ENCODE results near the gene NINL. TPM values are rescaled to one million over a fixed set of nuclear protein-coding genes. Genes with fewer than 3 reads are reported as not detected.
"Not testable (repeated sequence)": the region's sequence is repeated elsewhere in the genome, so short reads cannot be mapped to it uniquely, and the experiment has no call there.

NINL gene
- 5.1 and 9.6 TPM in 2 replicates for total RNA-seq (2014; rRNA removed; shearing (Covaris generic))

GRCh38 chr20:25584905-25585704 lies at the start of gene NINL:
Gene NINL (minus strand): TSS chr20:25585531. CDS start chr20:25526587, 58,944 bp downstream.
- DNase-seq (ENCODE audit: low read depth): peak; percentile 72

GRCh38 chr20:25632940-25633790 lies 47.8 kb upstream of the NINL start:
- DNase-seq (ENCODE audit: low read depth): peak; percentile 76

DNA sequence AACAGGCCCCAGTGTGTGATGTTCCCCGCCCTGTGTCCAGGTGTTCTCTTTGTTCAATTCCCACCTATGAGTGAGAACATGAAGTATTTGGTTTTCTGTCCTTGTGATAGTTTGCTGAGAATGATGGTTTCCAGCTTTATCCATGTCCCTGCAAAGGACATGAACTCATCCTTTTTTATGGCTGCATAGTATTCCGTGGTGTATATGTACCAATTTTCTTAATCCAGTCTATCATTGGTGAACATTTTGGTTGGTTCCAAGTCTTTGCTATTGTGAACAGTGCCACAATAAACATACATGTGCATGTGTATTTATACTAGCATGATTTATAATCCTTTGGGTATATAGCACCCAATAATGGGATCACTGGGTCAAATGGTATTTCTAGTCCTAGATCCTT lies 45.3 kb upstream of the NINL start:
- DNase-seq (ENCODE audit: low read depth): not testable (repeated sequence)

DNA sequence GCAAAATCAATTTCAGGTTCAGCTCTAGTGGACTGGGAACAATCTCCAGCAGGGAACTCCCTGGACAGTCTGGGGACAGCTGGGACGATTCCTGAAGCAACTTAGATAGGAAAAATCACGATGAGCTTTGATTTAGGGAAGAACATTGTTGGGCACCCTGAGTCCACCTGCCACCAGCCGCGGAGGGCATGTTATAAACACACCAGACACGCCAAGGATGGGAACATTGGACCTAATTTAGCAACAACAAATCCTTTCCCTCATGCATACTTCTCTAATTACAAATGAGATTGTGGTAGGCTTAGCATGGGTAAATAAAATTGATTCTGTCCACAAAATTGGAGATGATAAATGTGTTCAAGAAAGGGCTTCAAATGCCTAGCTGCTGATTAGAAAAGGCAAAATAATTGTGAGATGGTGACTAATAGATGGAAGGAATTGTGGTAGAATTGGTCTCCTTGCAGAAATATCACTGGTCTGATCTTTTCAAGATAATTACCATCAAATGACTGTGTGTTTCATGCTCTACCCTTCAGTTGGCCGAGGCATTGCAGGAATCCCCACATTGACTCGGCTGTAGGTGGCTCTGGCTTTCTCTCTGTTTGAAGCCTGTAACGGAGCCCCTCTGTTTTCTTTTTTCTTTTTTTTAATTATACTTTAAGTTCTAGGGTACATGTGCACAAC lies 44.6 kb upstream of the NINL start:
- DNase-seq (ENCODE audit: low read depth): peak; percentile 46

DNA sequence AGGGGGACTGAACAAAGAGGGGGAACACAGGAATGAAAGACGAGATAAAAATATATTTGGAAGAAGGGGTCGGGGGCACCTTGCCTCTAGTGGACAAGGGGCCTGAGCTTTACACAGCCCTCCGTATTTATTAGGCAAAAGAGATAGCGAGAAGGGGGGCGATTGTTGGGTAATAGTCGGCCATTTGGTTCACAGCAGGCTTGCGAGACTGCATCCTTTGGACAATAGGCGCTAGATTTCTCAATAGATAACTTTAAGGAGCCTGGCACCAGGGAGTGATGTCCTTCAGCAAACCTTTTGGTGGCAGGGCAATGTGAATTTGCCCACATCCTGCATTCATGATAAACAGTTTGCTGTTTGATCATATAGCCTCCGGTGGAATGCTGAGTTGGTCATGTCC lies 41.4 kb upstream of the NINL start:
- DNase-seq (ENCODE audit: low read depth): peak; percentile 6

DNA sequence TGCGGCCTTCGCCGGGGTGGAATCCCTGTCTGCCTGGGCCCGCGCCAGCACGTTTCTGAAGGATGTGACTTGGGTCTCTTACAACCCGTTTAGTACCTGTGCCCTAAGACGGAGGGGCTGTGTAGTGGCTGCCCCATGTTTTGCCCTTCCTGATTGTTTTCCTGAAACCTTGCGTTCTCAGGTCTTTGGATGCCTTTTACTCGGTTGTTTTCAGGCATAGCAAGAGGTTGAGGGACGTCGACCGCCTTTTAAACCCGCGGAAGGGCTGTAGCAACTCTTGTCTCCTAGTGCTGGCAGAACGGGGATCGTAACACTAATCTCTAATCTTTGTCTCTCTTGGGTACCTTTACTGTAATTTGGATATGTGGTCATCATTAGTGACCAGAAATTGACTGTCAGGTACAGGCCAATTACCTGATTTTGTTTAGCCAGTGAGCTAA lies 39.2 kb upstream of the NINL start:
- DNase-seq (ENCODE audit: low read depth): no peak

DNA sequence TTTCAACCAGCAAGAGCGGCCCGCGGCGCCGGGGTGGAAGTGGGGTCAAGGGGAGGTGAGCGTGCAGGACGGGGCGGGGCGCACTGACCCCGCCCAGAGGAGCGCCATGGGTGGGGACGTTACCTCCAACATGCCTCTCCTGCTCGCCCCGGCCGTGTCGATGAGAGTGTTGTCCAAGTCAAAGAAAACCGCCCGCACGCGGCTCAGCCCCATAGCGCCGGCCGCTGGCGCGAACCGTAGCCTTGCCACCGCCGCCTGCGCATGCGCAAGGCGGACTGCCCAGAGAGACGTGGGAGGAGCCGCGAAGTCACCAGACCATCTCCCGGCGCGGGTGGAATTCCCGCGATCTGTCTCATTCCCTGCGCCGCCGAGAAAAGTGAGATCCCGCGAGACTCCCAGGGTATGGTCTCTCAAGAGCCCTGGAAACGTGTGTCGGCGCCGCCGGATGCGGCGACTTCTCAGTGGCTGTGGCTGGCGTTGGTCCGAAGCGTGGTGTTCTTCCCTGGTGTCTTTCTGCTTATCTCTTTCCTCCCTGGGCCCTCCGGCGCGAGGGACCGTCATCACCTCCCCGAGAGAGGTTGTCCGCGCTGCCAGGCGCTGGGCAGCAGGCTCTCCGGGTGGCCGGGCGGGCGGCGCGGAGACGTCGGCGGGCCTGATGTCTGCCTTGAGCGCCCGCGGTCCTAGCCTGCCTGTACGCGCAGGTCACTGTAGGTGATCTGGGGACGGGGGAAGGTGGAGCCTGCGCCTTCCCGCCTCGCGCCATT lies 38.6 kb upstream of the NINL start, which contains the start of gene NANP:
Gene NANP, minus strand, starts transcription at position 279 of the 764 bp plus-strand sequence. Its CDS starts 66 bp downstream, at position 213.
- DNase-seq (ENCODE audit: low read depth): peak; percentile 100

DNA sequence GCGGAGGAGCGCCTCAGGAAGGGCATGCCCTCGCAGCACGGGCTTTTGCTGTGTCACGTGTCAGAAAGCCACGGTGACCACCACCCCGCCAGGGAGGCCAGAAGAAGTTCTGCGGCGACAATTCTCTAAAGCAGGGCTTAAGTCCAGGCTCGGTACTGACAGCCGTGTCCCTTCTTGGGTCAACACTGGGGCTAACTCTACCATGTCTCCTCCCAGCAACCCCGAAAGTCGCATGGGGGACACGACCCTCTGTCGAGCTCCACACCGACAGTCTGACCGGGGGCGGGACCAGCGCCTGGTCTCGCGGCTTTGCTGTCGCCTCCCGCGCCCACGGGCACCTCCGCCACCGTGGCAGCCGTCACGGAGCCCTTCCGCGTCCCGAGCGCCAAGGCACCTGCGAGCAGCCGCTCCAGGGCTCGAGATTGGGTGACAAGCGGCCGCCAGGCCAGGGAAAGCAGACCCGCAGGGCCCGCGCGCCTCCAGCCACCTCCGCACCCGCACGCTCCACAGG lies 37.9 kb upstream of the NINL start:
- DNase-seq (ENCODE audit: low read depth): peak; percentile 59

GRCh38 chr20:25622450-25623224 lies 37.3 kb upstream of the NINL start:
- no peak for DNase-seq (ENCODE audit: low read depth)

DNA sequence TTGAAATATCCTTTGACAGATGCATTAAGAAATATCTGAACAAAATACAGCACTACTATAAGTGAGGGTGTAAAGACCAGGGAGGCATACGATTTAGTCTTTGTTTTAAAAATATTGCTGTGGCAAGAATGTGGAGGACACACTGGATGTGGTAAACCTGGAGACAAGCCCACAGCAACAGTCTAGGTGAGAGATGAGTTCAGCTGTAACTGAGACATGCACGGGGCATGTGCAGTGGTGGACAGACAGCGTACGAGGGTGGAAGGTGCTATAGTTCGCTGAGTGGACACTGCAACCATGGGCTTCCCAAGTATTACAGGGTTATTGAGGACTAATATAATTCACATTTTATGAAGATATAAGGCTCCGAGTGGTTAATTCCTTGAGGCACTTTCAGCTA lies 36.7 kb upstream of the NINL start:
- peak; percentile 6 for DNase-seq (ENCODE audit: low read depth)

GRCh38 chr20:25619514-25619913 lies 34.2 kb upstream of the NINL start:
- no peak for DNase-seq (ENCODE audit: low read depth)

DNA sequence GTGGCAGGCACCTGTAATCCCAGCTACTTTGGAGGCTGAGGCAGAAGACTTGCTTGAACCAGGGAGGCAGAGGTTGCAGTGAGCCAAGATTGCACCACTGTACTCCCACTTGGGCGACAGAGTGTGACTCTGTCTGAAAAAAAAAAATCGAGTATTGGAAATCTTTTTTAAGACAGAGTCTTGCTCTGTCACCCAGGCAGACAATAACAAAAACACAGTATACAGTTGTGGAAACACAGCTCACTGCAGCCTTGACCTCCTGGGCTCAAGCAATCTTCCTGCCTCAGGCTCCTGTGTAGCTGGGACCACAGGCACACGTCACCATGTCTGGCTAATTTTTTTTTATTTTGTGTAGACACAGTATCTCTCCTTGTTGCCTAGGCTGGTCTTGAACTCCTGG lies 23.4 kb upstream of the NINL start:
- no peak for DNase-seq (ENCODE audit: low read depth)

DNA sequence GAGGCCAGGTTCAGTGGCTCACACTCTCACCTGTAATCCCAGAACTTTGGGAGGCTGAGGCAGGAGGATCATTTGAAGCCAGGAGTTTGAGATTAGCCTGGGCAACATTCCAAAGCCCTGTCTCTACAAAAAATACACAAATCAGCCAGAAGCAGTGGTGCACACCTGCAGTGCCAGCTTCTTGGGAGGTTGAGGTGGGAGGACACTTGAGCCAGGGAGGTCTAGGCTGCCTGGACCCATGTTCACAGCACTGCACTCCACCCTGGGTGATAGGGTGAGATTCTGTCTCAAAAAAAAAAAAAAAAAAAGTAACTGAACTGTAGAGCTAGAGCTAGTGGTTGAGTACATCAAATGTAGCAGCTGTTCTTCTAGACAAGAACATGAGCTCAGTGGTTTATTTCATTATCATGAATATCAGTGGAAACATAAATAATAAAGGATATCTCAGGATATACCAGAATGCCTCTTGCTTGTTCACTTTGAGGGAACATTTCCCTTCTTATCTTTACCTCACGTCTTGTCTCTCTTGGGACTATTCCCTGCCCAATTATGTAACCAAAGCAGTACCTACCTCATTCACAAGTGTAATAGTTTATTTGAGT lies 20.9 kb upstream of the NINL start:
- DNase-seq (ENCODE audit: low read depth): no peak

GRCh38 chr20:25605148-25605547 lies 19.8 kb upstream of the NINL start:
- no peak for DNase-seq (ENCODE audit: low read depth)

DNA sequence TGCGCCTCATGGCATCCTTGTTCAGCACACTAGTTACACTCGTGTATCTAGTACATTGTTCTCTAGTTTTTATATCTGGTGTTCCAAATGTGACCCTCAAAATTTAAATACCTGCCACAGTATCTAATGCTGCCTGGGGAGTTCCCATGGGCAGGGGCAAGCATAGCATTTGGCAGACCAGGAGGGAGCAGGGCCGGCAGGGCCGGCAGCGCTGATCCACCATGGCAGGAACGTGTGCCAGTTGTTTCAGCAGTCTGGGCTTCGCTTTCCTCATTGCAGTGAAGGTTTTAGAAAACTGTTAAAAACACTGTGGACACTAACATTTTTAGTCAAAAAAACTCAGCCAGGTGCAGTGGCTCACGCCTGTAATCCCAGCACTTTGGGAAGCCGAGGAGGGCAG lies 19.3 kb upstream of the NINL start:
- DNase-seq (ENCODE audit: low read depth): no peak

GRCh38 chr20:25602914-25603309 lies 17.6 kb upstream of the NINL start:
- DNase-seq (ENCODE audit: low read depth): not testable (repeated sequence)

DNA sequence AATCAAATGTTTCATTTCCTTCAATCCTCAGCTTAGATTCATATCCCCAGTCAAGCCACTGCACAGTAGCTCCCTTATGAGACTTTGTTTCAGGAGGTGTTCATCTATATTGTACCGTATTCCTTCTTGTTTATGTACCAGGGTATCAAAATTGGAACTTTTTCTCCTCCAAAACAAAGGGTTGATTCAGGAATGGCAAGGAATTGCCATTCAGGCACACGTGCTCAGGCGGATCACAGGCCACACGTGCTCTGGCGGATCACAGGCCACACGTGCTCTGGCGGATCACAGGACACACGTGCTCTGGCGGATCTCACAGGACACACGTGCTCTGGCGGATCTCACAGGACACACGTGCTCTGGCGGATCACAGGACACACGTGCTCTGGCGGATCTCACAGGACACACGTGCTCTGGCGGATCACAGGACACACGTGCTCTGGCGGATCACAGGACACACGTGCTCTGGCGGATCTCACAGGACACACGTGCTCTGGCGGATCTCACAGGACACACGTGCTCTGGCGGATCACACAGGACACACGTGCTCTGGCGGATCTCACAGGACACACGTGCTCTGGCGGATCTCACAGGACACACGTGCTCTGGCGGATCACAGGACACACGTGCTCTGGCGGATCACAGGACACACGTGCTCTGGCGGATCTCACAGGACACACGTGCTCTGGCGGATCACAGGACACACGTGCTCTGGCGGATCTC lies 17.0 kb upstream of the NINL start:
- not testable (repeated sequence) for DNase-seq (ENCODE audit: low read depth)

DNA sequence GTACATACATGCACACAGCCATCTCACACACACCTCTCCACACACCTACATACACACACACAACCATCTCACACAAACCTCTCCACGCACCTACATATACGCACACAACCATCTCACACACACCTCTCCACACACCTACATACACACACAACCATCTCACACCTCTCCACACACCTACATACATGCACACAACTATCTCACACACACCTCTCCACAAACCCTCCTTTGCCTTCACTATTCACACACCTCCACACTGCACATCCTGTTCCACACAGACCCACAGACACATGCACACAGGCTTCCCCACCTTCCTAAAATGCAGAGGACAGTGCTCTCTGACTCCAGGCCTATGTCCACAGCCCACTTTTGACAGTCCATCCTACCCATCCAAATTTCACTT lies 16.3 kb upstream of the NINL start:
- no peak for DNase-seq (ENCODE audit: low read depth)

DNA sequence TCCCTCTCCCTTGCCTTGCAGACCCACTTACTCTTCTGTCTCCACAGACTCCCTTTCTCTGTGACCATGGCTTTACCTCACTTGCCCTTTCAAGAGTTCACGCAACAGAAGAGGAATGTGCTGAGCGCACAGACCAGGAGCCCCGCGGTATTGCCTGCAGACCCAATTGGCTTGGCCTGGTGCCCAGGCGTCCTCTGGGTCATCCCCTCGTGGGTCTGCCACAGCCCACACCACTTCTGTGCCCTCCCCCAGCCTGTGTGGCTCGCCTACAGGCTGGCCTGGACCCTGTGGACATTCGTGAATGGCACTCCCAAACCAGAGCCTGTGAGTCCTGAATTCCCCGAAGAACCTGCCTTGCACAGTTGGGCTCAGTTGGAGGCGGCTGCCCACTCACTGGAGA lies 15.3 kb upstream of the NINL start:
- peak; percentile 50 for DNase-seq (ENCODE audit: low read depth)
